HUES48 (cell line): ENCODE measurements around the gene ZMYM5.
"Not testable (repeated sequence)": the region's sequence is repeated elsewhere in the genome, so short reads cannot be mapped to it uniquely, and the experiment has no call there.

Source experiments
- H3K27ac ChIP-seq: one replicate; pipeline ENCODE4 v1.7.0; 2013; ENCODE audit warnings: low read depth, low read length, inconsistent platforms
- H3K27me3 ChIP-seq: 2 replicates; pipeline ENCODE4 v1.6.1; 2013; ENCODE audit warnings: mild to moderate bottlenecking, low read length; ENCODE audit not compliant: control insufficient read depth, insufficient read depth
- H3K36me3 ChIP-seq: 2 replicates; pipeline ENCODE4 v1.6.1; 2013; ENCODE audit warnings: low read length; ENCODE audit not compliant: control insufficient read depth, insufficient read depth
- H3K4me1 ChIP-seq: 2 replicates; pipeline ENCODE4 v1.6.1; 2013; ENCODE audit warnings: mild to moderate bottlenecking, low read length; ENCODE audit not compliant: control insufficient read depth, insufficient read depth
- H3K4me3 ChIP-seq: 2 replicates; pipeline ENCODE4 v1.5.1; 2013; ENCODE audit warnings: mild to moderate bottlenecking, low read depth, low read length
- H3K9ac ChIP-seq: 2 replicates; pipeline ENCODE4 v1.6.1; 2013; ENCODE audit warnings: mild to moderate bottlenecking, low read depth, low read length, moderate library complexity
- H3K9me3 ChIP-seq: 2 replicates; pipeline ENCODE4 v1.6.1; 2013; ENCODE audit warnings: low read length; ENCODE audit not compliant: control insufficient read depth, insufficient read depth

Gene ZMYM5

GRCh38 chr13:19817510-19818158, 45.8 kb downstream of the ZMYM5 start:
- H3K4me1 ChIP-seq: no peaks in the 10 kb centered on the region
- H3K27me3 ChIP-seq: no peaks in the 10 kb centered on the region
- no peak overlapping the region for H3K4me3 ChIP-seq
- H3K9me3 ChIP-seq: no peaks in the 10 kb centered on the region
- peaks cover 7% of the 10 kb centered on the region for H3K36me3 ChIP-seq
- no peak overlapping the region for H3K9ac ChIP-seq
- H3K27ac ChIP-seq: no peak overlapping the region

GRCh38 chr13:19817106-19817505, 46.3 kb downstream of the ZMYM5 start:
- Histone ChIP-seq H3K4me1 (no peaks in the 10 kb centered on the region), H3K36me3 (peaks cover 7% of the 10 kb centered on the region), H3K9me3 (no peaks in the 10 kb centered on the region), H3K9ac (no peak overlapping the region), H3K4me3 (no peak overlapping the region), H3K27ac (no peak overlapping the region), H3K27me3 (no peaks in the 10 kb centered on the region)

GRCh38 chr13:19815842-19816241, 47.6 kb downstream of the ZMYM5 start:
- H3K27ac ChIP-seq, H3K9me3 ChIP-seq, H3K27me3 ChIP-seq, H3K9ac ChIP-seq, H3K4me3 ChIP-seq, H3K4me1 ChIP-seq, H3K36me3 ChIP-seq: not testable (repeated sequence)

- Histone ChIP-seq H3K27me3 (no peaks in the 10 kb centered on the region), H3K36me3 (no peaks in the 10 kb centered on the region), H3K27ac (no peak overlapping the region), H3K4me1 (no peaks in the 10 kb centered on the region), H3K4me3 (no peak overlapping the region), H3K9ac (no peak overlapping the region), H3K9me3 (no peaks in the 10 kb centered on the region)
Observed at GRCh38 chr13:19810996-19811881, 52.2 kb downstream of the ZMYM5 start.

GRCh38 chr13:19810151-19810550, 53.3 kb downstream of the ZMYM5 start:
- Histone ChIP-seq H3K36me3 (no peaks in the 10 kb centered on the region), H3K9me3 (no peaks in the 10 kb centered on the region), H3K9ac (no peak overlapping the region), H3K27me3 (no peaks in the 10 kb centered on the region), H3K4me3 (no peak overlapping the region), H3K27ac (no peak overlapping the region), H3K4me1 (no peaks in the 10 kb centered on the region)

GRCh38 chr13:19805765-19806164, 57.7 kb downstream of the ZMYM5 start:
- no peaks in the 10 kb centered on the region for H3K4me1 ChIP-seq
- H3K36me3 ChIP-seq: no peaks in the 10 kb centered on the region
- no peaks in the 10 kb centered on the region for H3K9me3 ChIP-seq
- no peak overlapping the region for H3K4me3 ChIP-seq
- no peaks in the 10 kb centered on the region for H3K27me3 ChIP-seq
- H3K9ac ChIP-seq: no peak overlapping the region
- H3K27ac ChIP-seq: no peak overlapping the region

- Histone ChIP-seq H3K4me1 (peaks cover 9% of the 10 kb centered on the region; the same call in 1 of the 2 replicates), H3K27me3 (no peaks in the 10 kb centered on the region), H3K9ac (no peak overlapping the region), H3K4me3 (no peak overlapping the region), H3K27ac (no peak overlapping the region), H3K9me3 (no peaks in the 10 kb centered on the region), H3K36me3 (no peaks in the 10 kb centered on the region)
Observed at GRCh38 chr13:19795956-19796355, 67.5 kb downstream of the ZMYM5 start.

GRCh38 chr13:19794631-19795030, 68.8 kb downstream of the ZMYM5 start:
- no peak overlapping the region for H3K9ac ChIP-seq
- H3K4me1 ChIP-seq: peaks cover 9% of the 10 kb centered on the region; the same call in 1 of the 2 replicates
- H3K27ac ChIP-seq: peak overlapping the region; percentile 59
- H3K9me3 ChIP-seq: no peaks in the 10 kb centered on the region
- no peaks in the 10 kb centered on the region for H3K27me3 ChIP-seq
- H3K4me3 ChIP-seq: no peak overlapping the region
- no peaks in the 10 kb centered on the region for H3K36me3 ChIP-seq

GRCh38 chr13:19791953-19792537, 71.4 kb downstream of the ZMYM5 start:
- peaks cover 9% of the 10 kb centered on the region; the same call in 1 of the 2 replicates for H3K4me1 ChIP-seq
- peak overlapping the region; percentile 18 for H3K27ac ChIP-seq

GRCh38 chr13:19782727-19783682, 80.4 kb downstream of the ZMYM5 start, which contains the start of gene PSPC1:
Gene PSPC1 (minus strand): TSS chr13:19782945. CDS start chr13:19782757, 188 bp downstream.
- H3K4me1 ChIP-seq, H3K9me3 ChIP-seq, H3K27me3 ChIP-seq, H3K36me3 ChIP-seq: not testable (repeated sequence)
- peak within 1 kb of the TSS; percentile 97 for H3K4me3 ChIP-seq
- peak within 1 kb of the TSS; percentile 98 for H3K9ac ChIP-seq
- peak within 1 kb of the TSS; percentile 95 for H3K27ac ChIP-seq

More at GRCh38 chr13:19791953-19792537, 71.4 kb downstream of the ZMYM5 start:
- H3K9ac ChIP-seq: no peak overlapping the region
- no peaks in the 10 kb centered on the region for H3K27me3 ChIP-seq
- H3K9me3 ChIP-seq: no peaks in the 10 kb centered on the region
- no peak overlapping the region for H3K4me3 ChIP-seq
- no peaks in the 10 kb centered on the region for H3K36me3 ChIP-seq
